GM20000 (cell line): ENCODE results near the gene RAMP3.

Experiments used
- DNase-seq: peaks from one replicate; pipeline ENCODE4 v3.0.0; 2012; ENCODE audit warnings: low spot score
- TF ChIP-seq, protein P1 (sequence below): IDR thresholded peaks from 2 replicates; pipeline ENCODE4 v1.5.1; 2012; ENCODE audit warnings: mild to moderate bottlenecking, control low read depth; ENCODE audit errors: extremely low read depth, missing control alignments

Gene RAMP3

DNA sequence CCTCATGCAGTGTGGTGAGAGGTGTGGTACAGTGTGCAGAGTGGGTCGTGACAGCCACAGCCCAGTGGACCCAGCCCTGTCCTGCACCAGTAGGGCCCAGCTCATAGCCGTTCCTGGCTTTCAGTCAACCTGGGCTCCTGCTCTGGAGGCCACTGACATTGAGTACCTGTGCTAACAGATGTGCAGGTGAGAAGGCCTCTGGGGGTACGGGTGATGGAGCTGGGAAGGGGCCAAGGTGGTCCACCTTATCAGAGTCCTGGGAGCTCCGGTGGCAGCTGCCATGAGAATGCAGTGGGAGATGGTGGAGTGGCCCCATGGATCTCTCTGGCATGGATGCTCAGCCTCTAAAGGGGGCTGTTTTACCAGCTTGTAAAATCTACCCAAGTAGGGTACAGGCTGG lies 40.0 kb upstream of the RAMP3 start:
- DNase-seq = no peak
- TF ChIP-seq, protein P1, sequence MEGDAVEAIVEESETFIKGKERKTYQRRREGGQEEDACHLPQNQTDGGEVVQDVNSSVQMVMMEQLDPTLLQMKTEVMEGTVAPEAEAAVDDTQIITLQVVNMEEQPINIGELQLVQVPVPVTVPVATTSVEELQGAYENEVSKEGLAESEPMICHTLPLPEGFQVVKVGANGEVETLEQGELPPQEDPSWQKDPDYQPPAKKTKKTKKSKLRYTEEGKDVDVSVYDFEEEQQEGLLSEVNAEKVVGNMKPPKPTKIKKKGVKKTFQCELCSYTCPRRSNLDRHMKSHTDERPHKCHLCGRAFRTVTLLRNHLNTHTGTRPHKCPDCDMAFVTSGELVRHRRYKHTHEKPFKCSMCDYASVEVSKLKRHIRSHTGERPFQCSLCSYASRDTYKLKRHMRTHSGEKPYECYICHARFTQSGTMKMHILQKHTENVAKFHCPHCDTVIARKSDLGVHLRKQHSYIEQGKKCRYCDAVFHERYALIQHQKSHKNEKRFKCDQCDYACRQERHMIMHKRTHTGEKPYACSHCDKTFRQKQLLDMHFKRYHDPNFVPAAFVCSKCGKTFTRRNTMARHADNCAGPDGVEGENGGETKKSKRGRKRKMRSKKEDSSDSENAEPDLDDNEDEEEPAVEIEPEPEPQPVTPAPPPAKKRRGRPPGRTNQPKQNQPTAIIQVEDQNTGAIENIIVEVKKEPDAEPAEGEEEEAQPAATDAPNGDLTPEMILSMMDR = no peak

DNA sequence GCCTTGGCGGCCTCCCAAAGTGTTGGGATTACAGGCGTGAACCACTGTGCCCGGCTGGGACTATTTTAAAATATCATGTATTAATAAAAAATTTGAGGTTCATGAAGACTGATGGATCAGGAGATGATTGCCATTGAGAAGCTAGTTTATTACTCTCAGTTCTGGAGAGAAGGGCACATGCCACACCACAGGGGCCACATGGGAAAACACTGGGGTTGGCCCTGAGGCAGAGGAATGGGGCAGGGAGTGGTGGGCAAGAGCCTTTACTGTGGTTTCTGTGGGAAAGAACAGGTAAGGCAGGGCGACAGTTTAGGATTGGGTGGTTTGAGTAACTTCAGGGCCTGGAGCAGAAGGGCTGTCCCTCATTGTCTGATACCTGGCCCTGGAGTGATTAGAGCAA lies 39.3 kb upstream of the RAMP3 start:
- DNase-seq = no peak
- TF ChIP-seq, protein P1 = no peak

DNA sequence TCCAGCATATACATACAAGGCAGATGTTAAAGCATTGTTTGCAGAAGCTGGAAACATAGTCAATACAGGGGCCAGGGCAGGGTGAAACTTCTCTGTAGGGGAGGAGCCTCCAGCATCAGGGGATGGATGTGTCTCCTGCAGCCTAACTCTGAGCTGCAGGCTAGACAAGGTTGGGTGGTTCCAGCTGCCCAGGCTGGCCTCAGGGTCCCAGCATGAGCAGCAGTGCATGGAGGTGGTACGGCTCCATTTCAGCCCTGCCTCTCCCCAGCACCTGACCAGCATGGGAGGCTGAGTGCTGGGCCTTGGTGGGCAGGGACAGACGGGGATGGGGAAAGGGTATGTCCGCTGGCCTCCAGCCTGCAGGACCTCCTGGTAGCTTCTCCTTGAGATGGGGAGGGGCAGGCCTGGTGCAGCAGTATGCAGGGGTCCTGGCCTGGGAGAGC lies 38.7 kb upstream of the RAMP3 start:
- TF ChIP-seq, protein P1 = no peak
- DNase-seq = no peak

DNA sequence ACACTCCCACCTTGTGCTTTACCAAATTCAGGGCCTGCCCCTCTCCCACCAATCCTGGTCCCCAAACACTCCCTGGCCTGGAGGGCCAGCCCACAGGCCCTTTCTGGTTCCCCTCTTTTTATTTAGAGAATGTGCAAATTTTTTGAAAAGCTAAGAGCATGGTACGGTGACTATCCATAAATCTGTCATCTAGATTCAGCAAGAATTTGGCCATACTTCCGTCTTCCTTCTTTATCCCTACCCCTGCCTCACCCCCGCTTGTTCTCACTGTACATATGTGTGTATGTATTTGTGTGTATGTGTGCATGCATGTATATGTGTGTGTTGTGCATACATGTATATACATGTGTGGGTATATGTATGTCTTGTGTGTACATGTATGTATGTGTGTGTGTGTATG lies 38.0 kb upstream of the RAMP3 start:
- no peak for DNase-seq
- TF ChIP-seq, protein P1 = no peak

DNA sequence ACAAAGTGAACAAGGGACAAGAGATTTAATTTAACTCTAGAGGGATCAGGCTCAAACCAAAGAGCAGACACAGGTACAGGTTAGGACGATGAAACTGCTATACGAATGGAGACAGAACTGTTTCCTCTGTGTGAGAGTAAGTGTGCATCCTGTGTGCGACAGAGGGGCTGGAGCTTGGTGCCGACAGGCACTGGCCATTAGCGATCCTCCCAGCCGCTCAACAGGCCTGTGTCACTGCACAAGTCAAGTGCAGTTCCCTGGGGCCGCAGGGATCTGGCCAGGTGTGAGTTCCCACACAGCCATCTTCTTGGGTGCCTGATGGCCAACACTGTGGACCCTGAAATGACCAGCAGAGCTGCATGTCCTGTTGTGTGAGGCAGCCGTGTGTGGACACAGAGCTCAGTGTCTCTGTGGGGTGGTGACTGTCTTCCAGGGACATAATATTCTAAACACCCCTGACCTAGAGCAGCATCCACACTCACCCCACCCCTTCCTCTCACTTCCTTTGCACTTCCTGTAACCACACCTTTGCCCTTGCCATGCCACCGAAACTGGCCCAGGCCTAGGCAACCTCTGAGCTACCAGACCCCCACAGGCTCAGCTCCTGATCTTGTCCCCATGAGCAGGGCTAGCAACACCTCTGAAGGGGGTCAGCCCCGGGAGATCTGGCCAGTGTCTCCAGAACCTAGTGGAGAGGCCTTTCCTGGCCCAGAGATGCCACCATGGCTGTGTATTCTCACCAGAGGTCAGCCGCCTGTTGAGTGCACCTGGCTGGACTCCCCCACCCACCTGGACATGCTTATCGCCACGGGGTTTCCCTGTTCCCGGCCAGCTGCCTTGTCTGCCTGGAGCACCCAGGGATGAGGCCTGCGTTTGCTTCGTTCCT lies 34.4 kb upstream of the RAMP3 start:
- no peak for DNase-seq
- TF ChIP-seq, protein P1 = no peak

DNA sequence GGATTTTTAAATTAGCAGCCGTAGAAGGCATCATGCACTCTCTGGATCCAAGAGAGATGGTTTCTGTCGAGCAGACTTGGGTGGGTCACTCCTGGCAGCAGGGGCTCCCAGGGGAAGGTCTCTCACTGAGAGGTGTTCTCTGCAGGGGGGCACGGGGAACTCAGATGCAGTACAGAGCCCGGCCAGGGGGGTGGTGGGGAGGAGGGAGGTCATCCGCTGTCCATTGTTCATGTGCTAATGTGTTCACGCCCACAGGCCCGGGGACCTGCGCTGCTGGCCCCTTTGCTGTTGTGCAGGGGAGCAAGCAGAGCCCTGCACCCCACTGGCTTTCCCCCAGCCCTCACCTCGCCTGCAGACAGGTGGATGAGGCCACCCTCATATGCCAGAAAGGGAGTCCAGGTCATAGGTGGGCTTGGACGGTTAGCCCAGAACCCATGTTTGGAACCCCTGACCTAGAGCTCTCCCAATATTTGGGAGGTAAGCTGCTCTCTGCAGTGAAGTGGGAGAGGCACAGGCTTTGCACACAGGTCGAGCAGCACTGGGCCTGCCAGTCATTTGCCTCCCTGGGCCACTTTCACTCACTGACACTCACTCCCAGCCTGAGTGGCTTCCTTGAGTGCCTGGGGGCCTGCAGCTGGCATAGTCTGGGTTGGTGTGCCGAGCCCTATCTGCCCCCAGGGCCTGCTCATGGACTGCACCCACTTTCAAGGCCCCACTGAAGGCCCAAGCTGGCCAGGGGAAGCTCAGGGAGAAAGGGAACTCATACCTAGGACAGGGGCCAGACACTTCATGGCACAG lies 33.5 kb upstream of the RAMP3 start:
- TF ChIP-seq, protein P1 = no peak
- DNase-seq = no peak
